AG04450 (cell line): Measurements from ENCODE around the gene EIPR1. TPM values are rescaled to one million over a fixed set of nuclear protein-coding genes. Genes with fewer than 3 reads are reported as not detected.

ENCODE experiments used
- CTCF ChIA-PET: fragments of 300-600, 350-600 bp; formaldehyde crosslinking; extraction: SDS; loops from one replicate; lab custom pipeline; 2022; ENCODE audit warnings: antibody characterized with exemption, inconsistent platforms; lab: Charles Lee
- POLR2A ChIA-PET: fragments of 350-600 bp; formaldehyde crosslinking; extraction: SDS; loops from one replicate; lab custom pipeline; 2021; ENCODE audit warnings: antibody characterized with exemption, inconsistent platforms; lab: Yijun Ruan, JAX
- DNase-seq: peaks from one replicate; pipeline ENCODE4 v3.0.0-alpha.2; 2011; ENCODE audit warnings: low read depth, low spot score
- H3K27ac ChIP-seq: one replicate; pipeline ENCODE4 v1.5.1; 2012; ENCODE audit warnings: low read depth, low read length, control low read depth
- H3K27me3 ChIP-seq: one replicate; pipeline ENCODE4 v1.6.0; 2012; ENCODE audit warnings: low read length; ENCODE audit not compliant: control insufficient read depth, insufficient read depth
- H3K4me3 ChIP-seq: 2 replicates; pipeline ENCODE4 v1.5.1; 2011; ENCODE audit warnings: mild to moderate bottlenecking, low read depth, low read length, control low read depth
- H3K9me3 ChIP-seq: 2 replicates; pipeline ENCODE4 v1.5.1; 2012; ENCODE audit warnings: low read length; ENCODE audit not compliant: control insufficient read depth, insufficient read depth
- CTCF ChIP-seq: IDR thresholded peaks from 2 replicates; pipeline ENCODE4 v1.5.1; 2011; ENCODE audit warnings: low read depth, low read length, control low read depth, inconsistent platforms
- polyA plus RNA-seq: library from polyadenylated mRNA; depleted of rRNA; stranded (reverse); fragments of >200 nt; gene quantifications from 2 replicates; pipeline ENCODE4 v1.2.3, GENCODE V29; 2011

Gene EIPR1
- polyA plus RNA-seq, 1 experiment: 33.2 TPM

- H3K27me3 ChIP-seq: no peaks in the 10 kb centered on the region
- POLR2A ChIA-PET: no interaction called here
- TF ChIP-seq CTCF: no peak
- CTCF ChIA-PET: no interaction called here
- no peak overlapping the region for H3K27ac ChIP-seq
- H3K9me3 ChIP-seq: no peaks in the 10 kb centered on the region
- DNase-seq: no peak
- no peak overlapping the region for H3K4me3 ChIP-seq
Measured at GRCh38 chr2:3263487-3263886, 114.1 kb downstream of the EIPR1 start.

GRCh38 chr2:3262437-3263388, 114.9 kb downstream of the EIPR1 start:
- no peak for DNase-seq
- no peaks in the 10 kb centered on the region for H3K9me3 ChIP-seq
- no peak overlapping the region for H3K4me3 ChIP-seq
- H3K27ac ChIP-seq: no peak overlapping the region
- CTCF ChIA-PET: no interaction called here
- no peak for TF ChIP-seq CTCF
- POLR2A ChIA-PET: no interaction called here
- no peaks in the 10 kb centered on the region for H3K27me3 ChIP-seq

DNA sequence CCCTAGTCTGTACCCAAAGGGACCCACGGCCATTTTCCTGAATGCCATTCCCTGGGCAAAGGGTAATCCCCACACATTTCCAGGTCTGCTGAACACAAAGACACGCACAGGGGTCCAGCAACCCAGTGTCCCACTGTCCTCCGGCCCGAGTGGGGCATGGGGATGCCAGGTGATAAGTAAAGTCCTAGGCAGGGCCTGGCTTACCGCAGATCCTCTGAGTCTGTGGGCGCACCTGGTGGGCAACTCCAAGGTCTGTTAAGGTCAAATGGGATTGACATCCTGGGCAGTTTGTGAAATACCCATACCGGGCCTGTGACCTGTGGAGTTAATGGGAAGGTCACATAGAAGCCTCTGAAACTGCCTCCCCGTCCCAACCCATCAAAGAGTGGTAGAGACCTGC, 116.1 kb downstream of the EIPR1 start:
- no peaks in the 10 kb centered on the region for H3K27me3 ChIP-seq
- no peak overlapping the region for H3K27ac ChIP-seq
- DNase-seq: no peak
- CTCF ChIA-PET: no interaction called here
- H3K4me3 ChIP-seq: no peak overlapping the region
- H3K9me3 ChIP-seq: no peaks in the 10 kb centered on the region
- TF ChIP-seq CTCF: no peak
- POLR2A ChIA-PET: no interaction called here

DNA sequence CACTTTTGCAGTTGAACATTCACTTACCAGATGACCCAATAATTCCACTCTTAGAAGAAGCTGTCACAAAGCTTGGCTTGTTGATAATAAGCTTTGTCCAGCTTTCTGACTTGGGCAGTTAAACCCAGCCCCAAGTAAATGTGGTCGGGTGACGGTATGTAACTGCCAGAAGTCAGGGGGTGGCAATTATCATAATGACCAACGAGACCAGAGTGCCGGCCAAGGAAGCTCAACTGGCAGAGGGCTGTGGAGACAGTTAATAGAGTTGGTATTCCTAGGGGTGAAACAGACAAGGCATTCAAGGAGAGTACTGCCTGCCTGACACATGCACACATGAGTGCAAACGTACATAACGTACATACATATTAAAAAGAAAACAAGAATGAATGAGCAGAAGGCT, 116.7 kb downstream of the EIPR1 start:
- Histone ChIP-seq H3K27ac (no peak overlapping the region), H3K4me3 (no peak overlapping the region), H3K27me3 (no peaks in the 10 kb centered on the region), H3K9me3 (no peaks in the 10 kb centered on the region)
- ChIA-PET CTCF (no interaction called here), POLR2A (no interaction called here)
- DNase-seq: no peak
- no peak for TF ChIP-seq CTCF

GRCh38 chr2:3257826-3258225, 119.8 kb downstream of the EIPR1 start:
- Histone ChIP-seq H3K27me3 (no peaks in the 10 kb centered on the region), H3K27ac (no peak overlapping the region), H3K4me3 (no peak overlapping the region), H3K9me3 (no peaks in the 10 kb centered on the region)
- ChIA-PET CTCF (no interaction called here), POLR2A (no interaction called here)
- TF ChIP-seq CTCF: no peak
- no peak for DNase-seq
